HG02884 (cell line): ENCODE data around the gene SNRPB.

ENCODE experiments used
- ATAC-seq: cut with Tn5 transposase; IDR thresholded peaks from one replicate; pipeline ENCODE4 v1.9.1; 2021; ENCODE audit warnings: mild to moderate bottlenecking, moderate library complexity; ENCODE audit not compliant: unreplicated experiment

SNRPB gene

GRCh38 chr20:2430538-2430937 is 40.1 kb downstream of the SNRPB start:
- ATAC-seq, result no peak

GRCh38 chr20:2429051-2429450 is 41.5 kb downstream of the SNRPB start:
- no peak for ATAC-seq

- no peak for ATAC-seq
Measured at GRCh38 chr20:2421247-2421646, 49.3 kb downstream of the SNRPB start.

GRCh38 chr20:2420510-2420909 is 50.1 kb downstream of the SNRPB start:
- ATAC-seq, result no peak

GRCh38 chr20:2418388-2418787 is 52.2 kb downstream of the SNRPB start:
- ATAC-seq, result no peak

- ATAC-seq, result no peak
Measured at GRCh38 chr20:2417213-2417541, 53.4 kb downstream of the SNRPB start.

- no peak for ATAC-seq
Measured at GRCh38 chr20:2416541-2417212, 53.9 kb downstream of the SNRPB start.
